IMR-90 (cell line): ENCODE measurements around the gene CLCN6. TPM values are rescaled to one million over a fixed set of nuclear protein-coding genes. Genes with fewer than 3 reads are reported as not detected.
A peak's percentile ranks its signal among the peaks of the same experiment; 100 is the strongest.

Experiments used
- ATAC-seq: fragments of 200-7000 bp; cut with Tn5 transposase; 2 replicates; pipeline ENCODE4 v1.9.1; 2020; ENCODE audit warnings: low read depth, mild to moderate bottlenecking, moderate library complexity
- BruUV-seq: library from RNA; stranded (reverse); fragments of 400-500 nt; replicated peaks from 2 replicates; lab custom pipeline; 2021; lab: Mats Ljungman, UMichigan
- CTCF ChIA-PET: fragments of 300-600 bp; formaldehyde crosslinking; extraction: SDS; loops from one replicate; lab custom pipeline; 2021; ENCODE audit warnings: antibody characterized with exemption; lab: Yijun Ruan, JAX
- POLR2A ChIA-PET: fragments of 300-600 bp; sonication (Branson Sonifier 250); formaldehyde crosslinking; loops from one replicate; lab custom pipeline; 2022; ENCODE audit warnings: antibody characterized with exemption; ENCODE audit not compliant: unreplicated experiment; lab: Charles Lee
- DNase-seq: peaks from one replicate; pipeline ENCODE4 v3.0.0; 2013
- H2AFZ ChIP-seq: replicated peaks from 2 replicates; pipeline ENCODE3; 2013; ENCODE audit warnings: low read length, mild to moderate bottlenecking; ENCODE audit not compliant: poor library complexity
- H2AK5ac ChIP-seq: 2 replicates; pipeline ENCODE4 v1.6.1; 2013; ENCODE audit warnings: low read depth, low read length, inconsistent platforms
- H2AK9ac ChIP-seq: replicated peaks from 2 replicates; pipeline ENCODE3; 2013; ENCODE audit warnings: mild to moderate bottlenecking, low read depth, low read length, moderate library complexity; ENCODE audit not compliant: poor library complexity
- H2BK120ac ChIP-seq: 2 replicates; pipeline ENCODE4 v1.6.1; 2013; ENCODE audit warnings: low read depth, low read length, inconsistent platforms
- H2BK15ac ChIP-seq: 3 replicates; pipeline ENCODE4 v1.6.1; 2013; ENCODE audit warnings: low read depth, low read length, inconsistent platforms
- H2BK20ac ChIP-seq: 2 replicates; pipeline ENCODE4 v1.6.1; 2013; ENCODE audit warnings: low read depth, mild to moderate bottlenecking, inconsistent platforms, low read length, moderate library complexity
- H2BK5ac ChIP-seq: 2 replicates; pipeline ENCODE4 v1.6.1; 2013; ENCODE audit warnings: mild to moderate bottlenecking, low read depth, low read length, inconsistent platforms; ENCODE audit not compliant: poor library complexity, severe bottlenecking
- H3K14ac ChIP-seq: replicated peaks from 2 replicates; pipeline ENCODE4 v1.6.1; 2013; ENCODE audit warnings: low read depth, low read length, inconsistent platforms
- H3K18ac ChIP-seq: 2 replicates; pipeline ENCODE4 v1.6.1; 2013; ENCODE audit warnings: low read depth, low read length, control low read depth
- H3K23ac ChIP-seq: 2 replicates; pipeline ENCODE4 v1.6.1; 2013; ENCODE audit warnings: low read depth, low read length, inconsistent platforms
- H3K27ac ChIP-seq: 2 replicates; pipeline ENCODE4 v1.5.1; 2013; ENCODE audit warnings: mild to moderate bottlenecking, control low read depth, low read length; ENCODE audit not compliant: insufficient read depth
- H3K27me3 ChIP-seq: 2 replicates; pipeline ENCODE4 v1.6.1; 2013; ENCODE audit warnings: low read length; ENCODE audit not compliant: control insufficient read depth, insufficient read depth
- H3K36me3 ChIP-seq: 2 replicates; pipeline ENCODE4 v1.6.1; 2013; ENCODE audit warnings: low read length, mixed read lengths; ENCODE audit not compliant: control insufficient read depth, insufficient read depth
- H3K4ac ChIP-seq: 2 replicates; pipeline ENCODE4 v1.6.1; 2013; ENCODE audit warnings: low read depth, low read length, inconsistent platforms
- H3K4me1 ChIP-seq: 2 replicates; pipeline ENCODE4 v1.6.1; 2013; ENCODE audit warnings: low read length, mixed read lengths; ENCODE audit not compliant: control insufficient read depth, insufficient read depth
- H3K4me2 ChIP-seq: 2 replicates; pipeline ENCODE4 v1.6.1; 2013; ENCODE audit warnings: low read depth, mild to moderate bottlenecking, control low read depth, low read length, moderate library complexity
- H3K4me3 ChIP-seq: 2 replicates; pipeline ENCODE4 v1.5.1; 2013; ENCODE audit warnings: low read depth, mild to moderate bottlenecking, control low read depth, low read length, moderate library complexity; ENCODE audit not compliant: insufficient read depth
- H3K56ac ChIP-seq: 2 replicates; pipeline ENCODE4 v1.6.1; 2013; ENCODE audit warnings: low read length, inconsistent platforms; ENCODE audit not compliant: insufficient read depth; ENCODE audit errors: extremely low read depth
- H3K79me1 ChIP-seq, 2 experiments: 2 replicates each; pipeline ENCODE4 v1.6.1; 2013; ENCODE audit warnings: low read length in 2 of 2, inconsistent platforms in 1 of 2, low read depth in 1 of 2
- H3K9ac ChIP-seq: 2 replicates; pipeline ENCODE4 v1.6.1; 2013; ENCODE audit warnings: low read depth, low read length, control low read depth
- H3K9me1 ChIP-seq: 2 replicates; pipeline ENCODE4 v1.6.1; 2013; ENCODE audit warnings: low read length, inconsistent platforms; ENCODE audit not compliant: insufficient read depth
- H3K9me3 ChIP-seq: 2 replicates; pipeline ENCODE4 v1.6.1; 2013; ENCODE audit warnings: low read length; ENCODE audit not compliant: control insufficient read depth, insufficient read depth
- H4K20me1 ChIP-seq: 2 replicates; pipeline ENCODE4 v1.6.1; 2013; ENCODE audit warnings: low read length, inconsistent platforms; ENCODE audit not compliant: insufficient read depth
- H4K5ac ChIP-seq: 2 replicates; pipeline ENCODE4 v1.6.1; 2013; ENCODE audit warnings: mild to moderate bottlenecking, low read depth, low read length, control low read depth
- H4K8ac ChIP-seq, 2 experiments: 2 replicates each; pipeline ENCODE4 v1.6.1; 2013; ENCODE audit warnings: low read depth in 2 of 2, low read length in 2 of 2, control low read depth in 1 of 2, inconsistent platforms in 1 of 2
- H4K91ac ChIP-seq: 2 replicates; pipeline ENCODE4 v1.6.1; 2013; ENCODE audit warnings: low read depth, low read length, inconsistent platforms; ENCODE audit not compliant: insufficient read depth
- CEBPB ChIP-seq: IDR thresholded peaks from 2 replicates; pipeline ENCODE4 v1.6.1; 2012; ENCODE audit warnings: low read depth, low read length, improper control_type of control experiment
- CHD1 ChIP-seq: IDR thresholded peaks from 2 replicates; pipeline ENCODE4 v1.6.1; 2012; ENCODE audit warnings: low read depth, low read length, improper control_type of control experiment
- FOS ChIP-seq: fragments of 150-350 bp; IDR thresholded peaks from 2 replicates; pipeline ENCODE4 v1.6.1; 2016; ENCODE audit warnings: low read depth, low read length
- MAFK ChIP-seq: IDR thresholded peaks from 2 replicates; pipeline ENCODE4 v1.6.1; 2012; ENCODE audit warnings: low read depth, low read length, improper control_type of control experiment
- MAZ ChIP-seq: IDR thresholded peaks from 2 replicates; pipeline ENCODE4 v1.6.1; 2012; ENCODE audit warnings: low read depth, mild to moderate bottlenecking, low read length, improper control_type of control experiment, moderate library complexity, borderline replicate concordance
- NFE2L2 ChIP-seq: fragments of 150-350 bp; IDR thresholded peaks from 2 replicates; pipeline ENCODE4 v1.6.1; 2016; ENCODE audit warnings: low read depth, mild to moderate bottlenecking, low read length
- POLR2A ChIP-seq: IDR thresholded peaks from 2 replicates; pipeline ENCODE4 v1.6.1; 2012; ENCODE audit warnings: mild to moderate bottlenecking, low read depth, low read length
- RAD21 ChIP-seq: IDR thresholded peaks from 2 replicates; pipeline ENCODE4 v1.6.1; 2012; ENCODE audit warnings: low read length, improper control_type of control experiment
- RCOR1 ChIP-seq: IDR thresholded peaks from 2 replicates; pipeline ENCODE4 v1.6.1; 2012; ENCODE audit warnings: mild to moderate bottlenecking, low read length, improper control_type of control experiment; ENCODE audit not compliant: insufficient replicate concordance
- RFX5 ChIP-seq: IDR thresholded peaks from 2 replicates; pipeline ENCODE4 v1.8.0; 2012; ENCODE audit warnings: low read depth, mild to moderate bottlenecking, low read length, moderate library complexity
- SMC3 ChIP-seq: fragments of 150-350 bp; IDR thresholded peaks from 2 replicates; pipeline ENCODE4 v1.6.1; 2016; ENCODE audit warnings: low read depth, mild to moderate bottlenecking, antibody characterized with exemption, low read length, moderate library complexity
- WGBS, 2 experiments: methylation state at CpG; one replicate each; pipeline versions ENCODE4 v1.1.5 to v1.1.7; 2013; ENCODE audit warnings: missing lambda C conversion rate in 2 of 2; ENCODE audit not compliant: insufficient read length in 1 of 2; ENCODE audit errors: extremely low coverage in 2 of 2; 5-methylcytosine and 5-hydroxymethylcytosine counted together
- dilution Hi-C: fragments of 300-500 bp; cut with HindIII; formaldehyde crosslinking; loops from one replicate; pipeline ENCODE4 v1.14.3; 2018; ENCODE audit warnings: low sequenced_read_pairs; ENCODE audit not compliant: unreplicated experiment
- in situ Hi-C: fragments of 300-500 bp; cut with MboI; formaldehyde crosslinking; loops from 3 replicates; pipeline ENCODE4 v1.14.3; 2019; ENCODE audit warnings: low sequenced_read_pairs, inconsistent platforms, mixed read lengths
- intact Hi-C: fragments of 100-400 bp; cut with micrococcal nuclease; formaldehyde crosslinking; loops from 2 replicates; pipeline ENCODE4 v1.10.0; 2022
- polyA plus RNA-seq, 3 experiments: library from polyadenylated mRNA; depleted of rRNA; stranded (reverse); fragments of >200 nt; gene quantifications; 2 replicates each; pipeline ENCODE4 v1.2.3, GENCODE V29; 2012; ENCODE audit warnings: low replicate concordance in 1 of 3
- total RNA-seq: library from RNA; depleted of rRNA; stranded (reverse); fragments of >200 nt; gene quantifications from 2 replicates; pipeline ENCODE4 v1.2.3, GENCODE V29; 2012
- TF ChIP-seq, protein P1 (sequence below): conservative IDR thresholded peaks from 2 replicates; pipeline ENCODE4 v1.5.1; 2012; ENCODE audit warnings: mild to moderate bottlenecking, low read depth, low read length, improper control_type of control experiment
- TF ChIP-seq, protein P2 (sequence below): fragments of 150-350 bp; IDR thresholded peaks from 2 replicates; pipeline ENCODE4 v1.6.1; 2016; ENCODE audit warnings: low read depth, mild to moderate bottlenecking, low read length, moderate library complexity, borderline replicate concordance
- TF ChIP-seq, protein P3 (sequence below): fragments of 150-350 bp; IDR thresholded peaks from 2 replicates; pipeline ENCODE4 v1.6.1; 2017; ENCODE audit warnings: mild to moderate bottlenecking, antibody characterized with exemption, low read length, low read depth

CLCN6 gene
- total and polyA plus RNA-seq, 2 of the 4 experiments (the other 2 are of a cell fraction) = 4.1 to 10.6 TPM

- no peak overlapping the region for H3K14ac ChIP-seq
- H3K27ac ChIP-seq = no peak overlapping the region
- peaks cover 20% of the 10 kb centered on the region; the same call in 1 of the 2 replicates for H3K36me3 ChIP-seq
- no peaks in the 10 kb centered on the region for H3K27me3 ChIP-seq
- in situ Hi-C loops (no loop called here), dilution Hi-C loops (no loop called here), intact Hi-C loops (no loop called here)
- no peak overlapping the region for H3K9ac ChIP-seq
- peaks cover 34% of the 10 kb centered on the region for H3K9me1 ChIP-seq
- H3K4me2 ChIP-seq = no peak overlapping the region
- peak overlapping the region; percentile 45 for H4K91ac ChIP-seq
- no peak for ATAC-seq
- TF ChIP-seq, protein P1, sequence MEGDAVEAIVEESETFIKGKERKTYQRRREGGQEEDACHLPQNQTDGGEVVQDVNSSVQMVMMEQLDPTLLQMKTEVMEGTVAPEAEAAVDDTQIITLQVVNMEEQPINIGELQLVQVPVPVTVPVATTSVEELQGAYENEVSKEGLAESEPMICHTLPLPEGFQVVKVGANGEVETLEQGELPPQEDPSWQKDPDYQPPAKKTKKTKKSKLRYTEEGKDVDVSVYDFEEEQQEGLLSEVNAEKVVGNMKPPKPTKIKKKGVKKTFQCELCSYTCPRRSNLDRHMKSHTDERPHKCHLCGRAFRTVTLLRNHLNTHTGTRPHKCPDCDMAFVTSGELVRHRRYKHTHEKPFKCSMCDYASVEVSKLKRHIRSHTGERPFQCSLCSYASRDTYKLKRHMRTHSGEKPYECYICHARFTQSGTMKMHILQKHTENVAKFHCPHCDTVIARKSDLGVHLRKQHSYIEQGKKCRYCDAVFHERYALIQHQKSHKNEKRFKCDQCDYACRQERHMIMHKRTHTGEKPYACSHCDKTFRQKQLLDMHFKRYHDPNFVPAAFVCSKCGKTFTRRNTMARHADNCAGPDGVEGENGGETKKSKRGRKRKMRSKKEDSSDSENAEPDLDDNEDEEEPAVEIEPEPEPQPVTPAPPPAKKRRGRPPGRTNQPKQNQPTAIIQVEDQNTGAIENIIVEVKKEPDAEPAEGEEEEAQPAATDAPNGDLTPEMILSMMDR = no peak
- TF ChIP-seq CHD1 (no peak), NFE2L2 (no peak), FOS (no peak), RAD21 (no peak), SMC3 (no peak), POLR2A (no peak), RFX5 (no peak), MAFK (no peak), MAZ (no peak), RCOR1 (no peak), CEBPB (no peak)
- TF ChIP-seq, protein P2, sequence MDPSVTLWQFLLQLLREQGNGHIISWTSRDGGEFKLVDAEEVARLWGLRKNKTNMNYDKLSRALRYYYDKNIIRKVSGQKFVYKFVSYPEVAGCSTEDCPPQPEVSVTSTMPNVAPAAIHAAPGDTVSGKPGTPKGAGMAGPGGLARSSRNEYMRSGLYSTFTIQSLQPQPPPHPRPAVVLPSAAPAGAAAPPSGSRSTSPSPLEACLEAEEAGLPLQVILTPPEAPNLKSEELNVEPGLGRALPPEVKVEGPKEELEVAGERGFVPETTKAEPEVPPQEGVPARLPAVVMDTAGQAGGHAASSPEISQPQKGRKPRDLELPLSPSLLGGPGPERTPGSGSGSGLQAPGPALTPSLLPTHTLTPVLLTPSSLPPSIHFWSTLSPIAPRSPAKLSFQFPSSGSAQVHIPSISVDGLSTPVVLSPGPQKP = no peak
- TF ChIP-seq, protein P3, sequence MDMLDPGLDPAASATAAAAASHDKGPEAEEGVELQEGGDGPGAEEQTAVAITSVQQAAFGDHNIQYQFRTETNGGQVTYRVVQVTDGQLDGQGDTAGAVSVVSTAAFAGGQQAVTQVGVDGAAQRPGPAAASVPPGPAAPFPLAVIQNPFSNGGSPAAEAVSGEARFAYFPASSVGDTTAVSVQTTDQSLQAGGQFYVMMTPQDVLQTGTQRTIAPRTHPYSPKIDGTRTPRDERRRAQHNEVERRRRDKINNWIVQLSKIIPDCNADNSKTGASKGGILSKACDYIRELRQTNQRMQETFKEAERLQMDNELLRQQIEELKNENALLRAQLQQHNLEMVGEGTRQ = no peak
- no peak overlapping the region for H4K8ac ChIP-seq
- peak overlapping the region; percentile 25; the same call in 1 of the 2 replicates for H2BK20ac ChIP-seq
- H2BK5ac ChIP-seq = no peak overlapping the region
- H2BK15ac ChIP-seq = no peak overlapping the region
- no peak overlapping the region for H4K5ac ChIP-seq
- peak overlapping the region; percentile 64; the same call in 1 of the 2 replicates for H2AK5ac ChIP-seq
- CTCF ChIA-PET = no interaction called here
- DNase-seq = no peak
- peaks cover 0 to 17% of the 10 kb centered on the region in 2 experiments; a peak in 2 of 4 replicates for H3K79me1 ChIP-seq
- no TSS peak for BruUV-seq
- POLR2A ChIA-PET = no interaction called here
- no peak overlapping the region for H2AFZ ChIP-seq
- no peak overlapping the region for H3K56ac ChIP-seq
- no peak overlapping the region for H3K18ac ChIP-seq
- H3K4ac ChIP-seq = peak overlapping the region; percentile 32; the same call in 1 of the 2 replicates
- WGBS, 2 experiments = 97% methylated on average over 6 of the region's 14 CpGs; no CpG with 5 or more reads in 1 of the 2 experiments
- H3K9me3 ChIP-seq = no peaks in the 10 kb centered on the region
- H3K23ac ChIP-seq = no peak overlapping the region
- H3K4me3 ChIP-seq = no peak overlapping the region
- H2AK9ac ChIP-seq = peak overlapping the region; percentile 9
- no peaks in the 10 kb centered on the region for H4K20me1 ChIP-seq
- peak overlapping the region; percentile 41; the same call in 1 of the 2 replicates for H2BK120ac ChIP-seq
- peaks cover 39% of the 10 kb centered on the region for H3K4me1 ChIP-seq
Observed at GRCh38 chr1:11788549-11789053, 17.4 kb upstream of the CLCN6 start.
